Mammary epithelial cell (primary cell): ENCODE data around the gene ENOX2.

Experiments used
- CTCF ChIP-seq, 2 donors: IDR thresholded peaks in 1 of 2; conservative IDR thresholded peaks in 1 of 2; 2 replicates each; pipeline ENCODE4 v1.5.1; 2011 to 2012; ENCODE audit warnings: inconsistent platforms in 2 of 2, low read length in 2 of 2, mild to moderate bottlenecking in 2 of 2, control low read depth in 1 of 2, low read depth in 1 of 2; ENCODE audit not compliant: insufficient read depth in 1 of 2; ENCODE audit errors: extremely low read depth in 1 of 2
- EZH2 ChIP-seq: IDR thresholded peaks from 2 replicates; pipeline ENCODE4 v1.6.1; 2012; ENCODE audit warnings: low read length, inconsistent platforms, borderline replicate concordance

GRCh38 chrX:130694983-130695382 lies 208.0 kb downstream of the ENOX2 start:
- TF ChIP-seq CTCF (conservative IDR thresholded peaks at IDR 0.05 in 1 of 2, IDR thresholded peaks at IDR 0.05 in 1 of 2; ENCODE audit: extremely low read depth in 1 of 2, insufficient read depth in 1 of 2, low read depth in 1 of 2, low read length in 2 of 2) (no peak), EZH2 (no peak)
